OCI-LY3 (cell line): Measurements from ENCODE around the gene APOD.

Source experiments
- CTCF ChIP-seq: fragments of 200-600, 300-600 bp; sonication (generic); IDR thresholded peaks from 2 replicates; pipeline ENCODE4 v1.5.1; 2014; ENCODE audit warnings: antibody characterized with exemption, low read length, low read depth
- EZH2phosphoT487 ChIP-seq: fragments of 200-600 bp; shearing (Covaris generic); IDR thresholded peaks from 2 replicates; pipeline ENCODE4 v1.6.1; 2018; ENCODE audit warnings: antibody characterized with exemption, mixed run types, low read depth

- TF ChIP-seq CTCF (no peak), EZH2phosphoT487 (no peak)
Observed at GRCh38 chr3:195587824-195588223, 4.1 kb upstream of the APOD start.
